ENCODE results near the gene MYO7B. TPM values are rescaled to one million over a fixed set of nuclear protein-coding genes. Genes with fewer than 3 reads are reported as not detected.

The MYO7B gene
- total and polyA plus RNA-seq, 8 donors = 0.61 to 2.4 (median 1.00) TPM

DNA sequence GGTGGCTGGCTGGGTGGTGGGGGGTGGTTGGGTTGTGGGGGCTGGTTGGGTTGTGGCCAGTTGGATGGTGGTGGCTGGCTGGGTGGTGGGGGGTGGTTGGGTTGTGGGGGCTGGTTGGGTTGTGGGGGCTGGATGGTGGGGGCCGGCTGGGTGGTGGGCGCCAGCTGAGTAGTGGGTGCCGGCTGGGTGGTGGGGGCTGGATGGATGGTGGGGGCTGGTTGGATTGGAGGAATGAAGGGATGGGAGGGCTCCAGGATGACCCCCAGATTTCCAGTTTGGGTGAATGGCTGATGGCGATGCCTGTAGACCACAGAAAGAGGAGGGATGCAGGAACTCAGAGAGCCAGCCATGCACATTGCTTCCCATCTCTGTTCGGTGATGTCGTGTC is 83.7 kb downstream of the MYO7B start:
- H3K4me1 ChIP-seq = no peaks in the 10 kb centered on the region
- no peak overlapping the region for H3K4me3 ChIP-seq
- no peaks in the 10 kb centered on the region for H3K9me3 ChIP-seq
- intact Hi-C loops (cut with DNase I) = no loop called here
- TF ChIP-seq, protein P1, sequence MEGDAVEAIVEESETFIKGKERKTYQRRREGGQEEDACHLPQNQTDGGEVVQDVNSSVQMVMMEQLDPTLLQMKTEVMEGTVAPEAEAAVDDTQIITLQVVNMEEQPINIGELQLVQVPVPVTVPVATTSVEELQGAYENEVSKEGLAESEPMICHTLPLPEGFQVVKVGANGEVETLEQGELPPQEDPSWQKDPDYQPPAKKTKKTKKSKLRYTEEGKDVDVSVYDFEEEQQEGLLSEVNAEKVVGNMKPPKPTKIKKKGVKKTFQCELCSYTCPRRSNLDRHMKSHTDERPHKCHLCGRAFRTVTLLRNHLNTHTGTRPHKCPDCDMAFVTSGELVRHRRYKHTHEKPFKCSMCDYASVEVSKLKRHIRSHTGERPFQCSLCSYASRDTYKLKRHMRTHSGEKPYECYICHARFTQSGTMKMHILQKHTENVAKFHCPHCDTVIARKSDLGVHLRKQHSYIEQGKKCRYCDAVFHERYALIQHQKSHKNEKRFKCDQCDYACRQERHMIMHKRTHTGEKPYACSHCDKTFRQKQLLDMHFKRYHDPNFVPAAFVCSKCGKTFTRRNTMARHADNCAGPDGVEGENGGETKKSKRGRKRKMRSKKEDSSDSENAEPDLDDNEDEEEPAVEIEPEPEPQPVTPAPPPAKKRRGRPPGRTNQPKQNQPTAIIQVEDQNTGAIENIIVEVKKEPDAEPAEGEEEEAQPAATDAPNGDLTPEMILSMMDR (IDR thresholded peaks at IDR 0.05) = no peak
- ATAC-seq = no peak
- no peaks in the 10 kb centered on the region for H3K27me3 ChIP-seq
- H3K27ac ChIP-seq = no peak overlapping the region
- no peaks in the 10 kb centered on the region for H3K36me3 ChIP-seq
- DNase-seq = peak in 1 of 4 donors; percentile 14

DNA sequence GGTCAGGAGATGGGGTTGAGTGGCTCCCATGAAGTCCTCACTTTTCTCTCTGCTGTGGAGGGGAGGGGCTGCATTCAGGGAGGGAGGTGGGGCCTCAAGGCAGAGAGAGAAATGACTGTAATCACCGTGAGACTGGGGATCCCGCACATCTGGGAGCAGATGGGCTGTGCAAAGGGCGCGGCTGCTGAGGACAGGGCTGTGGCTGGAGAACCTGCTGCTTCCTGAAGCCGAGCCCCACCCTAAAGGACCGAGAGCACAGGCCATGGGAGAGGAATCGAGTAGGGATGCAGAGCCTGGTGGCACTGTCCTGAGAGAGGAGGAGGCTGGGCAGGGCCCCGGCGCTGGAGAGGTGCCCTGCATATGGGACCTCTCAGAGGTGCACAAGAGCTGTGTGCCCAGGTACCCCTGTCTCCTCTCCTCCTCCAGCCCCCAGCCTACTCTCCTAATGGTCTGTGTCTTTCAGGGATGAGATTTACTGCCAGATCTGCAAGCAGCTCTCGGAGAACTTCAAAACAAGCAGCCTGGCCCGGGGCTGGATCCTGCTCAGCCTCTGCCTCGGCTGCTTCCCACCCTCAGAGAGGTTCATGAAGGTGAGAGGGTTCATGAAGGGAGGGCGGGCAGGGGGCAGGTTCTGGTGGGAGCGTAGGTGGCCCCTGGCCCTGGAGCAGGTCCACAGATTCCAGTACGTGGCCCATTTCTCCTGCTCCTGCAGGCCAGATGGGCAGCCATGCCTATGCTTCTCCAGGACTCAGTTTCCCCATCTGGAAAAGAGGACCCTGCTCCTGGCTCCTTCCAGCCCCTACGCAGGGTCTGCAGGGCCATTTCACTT is 84.6 kb downstream of the MYO7B start:
- H3K36me3 ChIP-seq = no peaks in the 10 kb centered on the region
- no peaks in the 10 kb centered on the region for H3K9me3 ChIP-seq
- H3K4me1 ChIP-seq = no peaks in the 10 kb centered on the region
- H3K4me3 ChIP-seq = no peak overlapping the region
- no peak for ATAC-seq
- no peaks in the 10 kb centered on the region for H3K27me3 ChIP-seq
- intact Hi-C loops (cut with DNase I) = no loop called here
- TF ChIP-seq, protein P1 (IDR thresholded peaks at IDR 0.05) = no peak
- DNase-seq = peak in 1 of 4 donors; percentile 17
- no peak overlapping the region for H3K27ac ChIP-seq

DNA sequence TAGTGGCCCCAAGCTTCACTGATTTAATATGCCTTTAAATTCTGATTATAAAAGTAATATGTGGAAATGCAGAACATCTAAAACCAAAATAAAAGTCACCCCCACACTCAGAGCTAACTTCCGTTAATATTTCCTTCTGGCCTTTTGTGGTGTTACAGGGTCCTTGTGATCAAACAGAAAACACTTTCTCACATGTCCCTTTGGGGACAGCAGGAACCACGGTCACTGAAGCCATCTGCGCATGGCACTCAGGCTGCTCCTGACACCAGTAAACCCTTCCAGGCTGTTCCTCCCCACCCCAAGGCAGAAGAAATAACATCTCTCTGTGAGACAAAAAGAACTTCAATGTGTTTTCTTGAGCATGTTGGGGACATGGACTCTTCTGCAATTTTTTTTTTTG is 85.4 kb downstream of the MYO7B start:
- H3K27me3 ChIP-seq = no peaks in the 10 kb centered on the region
- no peak overlapping the region for H3K4me3 ChIP-seq
- no peak overlapping the region for H3K27ac ChIP-seq
- ATAC-seq (no peak), DNase-seq (no peak)
- TF ChIP-seq, protein P1 (IDR thresholded peaks at IDR 0.05) = no peak
- intact Hi-C loops (cut with DNase I) = no loop called here
- no peaks in the 10 kb centered on the region for H3K9me3 ChIP-seq
- H3K4me1 ChIP-seq = no peaks in the 10 kb centered on the region
- no peaks in the 10 kb centered on the region for H3K36me3 ChIP-seq

DNA sequence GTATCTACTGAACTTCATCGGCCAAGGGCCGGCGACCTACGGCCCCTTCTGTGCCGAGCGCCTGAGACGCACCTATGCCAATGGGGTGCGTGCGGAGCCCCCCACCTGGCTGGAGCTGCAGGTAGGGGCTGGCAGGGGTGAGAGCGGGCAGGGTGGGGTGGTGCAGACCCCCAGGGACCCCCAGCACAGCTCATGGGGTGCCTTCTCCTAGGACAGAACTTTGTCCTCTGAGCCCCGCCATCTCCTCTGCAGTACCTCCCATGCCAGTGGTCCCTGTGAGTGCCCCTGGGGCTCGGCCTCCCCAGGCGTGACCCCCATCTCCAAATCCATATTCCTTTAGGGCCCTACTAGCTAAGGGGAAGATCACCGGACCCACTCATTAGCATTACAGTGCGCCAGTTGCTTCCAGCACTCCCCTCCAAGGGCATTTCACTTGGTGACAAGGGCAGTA is 86.5 kb downstream of the MYO7B start:
- intact Hi-C loops (cut with DNase I) = no loop called here
- H3K27ac ChIP-seq = no peak overlapping the region
- TF ChIP-seq, protein P1 (IDR thresholded peaks at IDR 0.05) = no peak
- H3K27me3 ChIP-seq = no peaks in the 10 kb centered on the region
- no peak overlapping the region for H3K4me3 ChIP-seq
- no peaks in the 10 kb centered on the region for H3K9me3 ChIP-seq
- ATAC-seq = no peak
- H3K4me1 ChIP-seq = no peaks in the 10 kb centered on the region
- H3K36me3 ChIP-seq = no peaks in the 10 kb centered on the region
- peak in 1 of 4 donors; percentile 19 for DNase-seq

DNA sequence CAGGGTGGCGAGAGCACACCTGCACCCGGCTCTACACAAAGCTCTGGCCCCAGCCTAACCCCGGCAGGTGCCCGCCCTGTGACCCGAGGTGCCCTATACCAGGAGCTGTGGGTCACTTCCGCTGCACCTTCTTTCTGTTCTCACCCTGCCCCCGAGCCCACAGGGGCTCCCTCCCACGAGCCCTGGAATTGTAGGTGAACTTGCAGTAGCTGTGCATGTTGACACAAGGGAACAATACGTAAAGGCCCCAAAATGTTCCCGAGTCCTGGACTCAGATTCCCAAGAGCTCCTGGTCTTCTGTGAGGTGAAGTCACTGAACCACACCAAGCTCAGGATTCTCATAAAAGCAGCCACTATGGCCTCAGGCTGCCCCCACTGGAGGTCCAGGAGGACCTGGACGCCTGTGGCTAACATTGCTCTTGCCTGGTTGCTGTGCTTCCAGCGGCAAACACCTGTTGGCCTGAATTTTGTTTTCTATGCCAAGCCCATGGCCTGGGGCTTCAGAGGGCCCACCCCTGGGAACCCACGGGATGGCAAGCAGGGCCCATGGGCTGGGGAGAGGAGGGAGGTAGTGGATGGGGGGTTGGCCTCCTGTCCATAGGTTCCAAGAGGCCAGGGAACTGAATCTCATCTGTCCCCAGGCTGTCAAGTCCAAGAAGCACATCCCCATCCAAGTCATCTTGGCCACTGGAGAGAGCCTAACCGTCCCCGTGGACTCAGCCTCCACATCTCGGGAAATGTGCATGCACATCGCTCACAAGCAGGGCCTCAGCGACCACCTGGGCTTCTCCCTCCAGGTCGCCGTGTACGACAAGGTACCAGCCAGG is 87.3 kb downstream of the MYO7B start:
- H3K9me3 ChIP-seq = no peaks in the 10 kb centered on the region
- no peaks in the 10 kb centered on the region for H3K4me1 ChIP-seq
- H3K27ac ChIP-seq = no peak overlapping the region
- H3K27me3 ChIP-seq = no peaks in the 10 kb centered on the region
- TF ChIP-seq, protein P1 (IDR thresholded peaks at IDR 0.05) = no peak
- H3K36me3 ChIP-seq = no peaks in the 10 kb centered on the region
- peak in 1 of 4 donors; percentile 16 for DNase-seq
- H3K4me3 ChIP-seq = no peak overlapping the region
- intact Hi-C loops (cut with DNase I) = no loop called here
- ATAC-seq = no peak
